GM10847 (cell line): ENCODE measurements around the gene TCHH.

Experiments used
- POLR2A ChIP-seq: IDR thresholded peaks from 2 replicates; pipeline ENCODE4 v1.6.1; 2011; ENCODE audit not compliant: insufficient read length; ENCODE audit errors: extremely low read depth

The TCHH gene

GRCh38 chr1:152115344-152115743 lies at the start of gene TCHH:
Gene TCHH (minus strand): TSS chr1:152115444. CDS start chr1:152114080, 1,364 bp downstream.
- no peak for TF ChIP-seq POLR2A

GRCh38 chr1:152164517-152165136 lies 49.4 kb upstream of the TCHH start:
- no peak for TF ChIP-seq POLR2A

- no peak for TF ChIP-seq POLR2A
Observed at GRCh38 chr1:152162792-152163463, 47.7 kb upstream of the TCHH start.

GRCh38 chr1:152160576-152160975 lies 45.3 kb upstream of the TCHH start:
- no peak for TF ChIP-seq POLR2A

- no peak for TF ChIP-seq POLR2A
Observed at GRCh38 chr1:152159144-152159543, 43.9 kb upstream of the TCHH start, which contains the start of gene RPTN. Gene RPTN (minus strand): TSS chr1:152159228. CDS start chr1:152157889, 1,339 bp downstream.

GRCh38 chr1:152153996-152154395 lies 38.8 kb upstream of the TCHH start:
- TF ChIP-seq POLR2A, result no peak

GRCh38 chr1:152151646-152152045 lies 36.4 kb upstream of the TCHH start:
- TF ChIP-seq POLR2A, result no peak

- TF ChIP-seq POLR2A, result no peak
Observed at GRCh38 chr1:152148981-152149380, 33.7 kb upstream of the TCHH start.

GRCh38 chr1:152148051-152148450 lies 32.8 kb upstream of the TCHH start:
- TF ChIP-seq POLR2A, result no peak

- TF ChIP-seq POLR2A, result no peak
Observed at GRCh38 chr1:152145769-152146168, 30.5 kb upstream of the TCHH start.

GRCh38 chr1:152143150-152143887 lies 28.1 kb upstream of the TCHH start:
- TF ChIP-seq POLR2A, result no peak

- TF ChIP-seq POLR2A, result no peak
Observed at GRCh38 chr1:152141971-152142584, 26.8 kb upstream of the TCHH start.

- TF ChIP-seq POLR2A, result no peak
Observed at GRCh38 chr1:152137215-152137614, 22.0 kb upstream of the TCHH start.

- TF ChIP-seq POLR2A, result no peak
Observed at GRCh38 chr1:152130186-152130585, 14.9 kb upstream of the TCHH start.

GRCh38 chr1:152127673-152128072 lies 12.4 kb upstream of the TCHH start:
- TF ChIP-seq POLR2A, result no peak
